K562 (cell line): ENCODE measurements around the gene PHC3. TPM values are rescaled to one million over a fixed set of nuclear protein-coding genes. Genes with fewer than 3 reads are reported as not detected.
A peak's percentile ranks its signal among the peaks of the same experiment; 100 is the strongest.

Experiments
- ATF1 ChIP-seq, 2 experiments: fragments of 450-650 bp in 1 of 2; IDR thresholded peaks; 2 replicates each; pipeline ENCODE4 v1.6.1; 2016; ENCODE audit warnings: missing compliant biosample characterization in 1 of 2, missing genetic modification characterization in 1 of 2
- CBFB ChIP-seq: sonication (generic); formaldehyde crosslinking; IDR thresholded peaks from 2 replicates; pipeline ENCODE4 v1.4.0; 2020; ENCODE audit warnings: mild to moderate bottlenecking, missing genetic modification reagents
- FOXP1 ChIP-seq: sonication (generic); formaldehyde crosslinking; IDR thresholded peaks from 2 replicates; pipeline ENCODE4 v1.8.0; 2022; ENCODE audit warnings: mild to moderate bottlenecking, missing genetic modification reagents
- HDAC1 ChIP-seq, 2 experiments: fragments of 450-650 bp; IDR thresholded peaks; 2 replicates each; pipeline ENCODE4 v1.6.1; 2016 to 2017; ENCODE audit warnings: inconsistent platforms in 1 of 2, mild to moderate bottlenecking in 1 of 2, moderate library complexity in 1 of 2
- HNRNPLL ChIP-seq: fragments of 200-400 bp; formaldehyde crosslinking; IDR thresholded peaks from 2 replicates; pipeline ENCODE4 v1.6.1; 2017; ENCODE audit warnings: low read length, low read depth, mild to moderate bottlenecking; ENCODE audit not compliant: poor library complexity, severe bottlenecking
- MEIS2 ChIP-seq: fragments of 450-650 bp; IDR thresholded peaks from 2 replicates; pipeline ENCODE4 v1.6.1; 2014; ENCODE audit warnings: mild to moderate bottlenecking; ENCODE audit not compliant: partially characterized antibody
- MNT ChIP-seq, 2 experiments: fragments of 450-650 bp; conservative IDR thresholded peaks; 2 replicates each; pipeline ENCODE4 v1.6.1; 2017; ENCODE audit warnings: mild to moderate bottlenecking in 2 of 2, moderate library complexity in 2 of 2
- MYBL2 ChIP-seq, 2 experiments: fragments of 450-650 bp in 1 of 2; sonication (generic) in 1 of 2; formaldehyde crosslinking in 1 of 2; IDR thresholded peaks; 2 replicates each; pipeline versions ENCODE4 v1.6.1 to v1.8.1; 2017 to 2022; ENCODE audit warnings: borderline replicate concordance in 1 of 2, inconsistent platforms in 1 of 2, low read depth in 1 of 2, mild to moderate bottlenecking in 1 of 2, missing genetic modification reagents in 1 of 2, moderate library complexity in 1 of 2
- NBN ChIP-seq: fragments of 450-650 bp; IDR thresholded peaks from 2 replicates; pipeline ENCODE4 v1.6.1; 2016; ENCODE audit warnings: low read depth, mild to moderate bottlenecking
- NONO ChIP-seq, 2 experiments: fragments of 200-400 bp in 1 of 2; fragments of 450-650 bp in 1 of 2; formaldehyde crosslinking in 1 of 2; IDR thresholded peaks; 2 replicates each; pipeline ENCODE4 v1.6.1; 2017; ENCODE audit warnings: low read depth in 2 of 2, mild to moderate bottlenecking in 2 of 2, moderate library complexity in 2 of 2, low read length in 1 of 2
- NRF1 ChIP-seq, 2 experiments: fragments of 450-650 bp; IDR thresholded peaks in 1 of 2; conservative IDR thresholded peaks in 1 of 2; 2 replicates each; pipeline ENCODE4 v1.6.1; 2014; ENCODE audit warnings: mild to moderate bottlenecking in 2 of 2
- OTX1 ChIP-seq: fragments of 450-650 bp; formaldehyde crosslinking; IDR thresholded peaks from 2 replicates; pipeline ENCODE4 v1.4.0; 2022; ENCODE audit warnings: mild to moderate bottlenecking
- TEAD1 ChIP-seq, 2 experiments: fragments of 450-650 bp in 1 of 2; sonication (generic) in 1 of 2; formaldehyde crosslinking; IDR thresholded peaks; 2 replicates each; pipeline versions ENCODE4 v1.4.0 to v1.8.0; 2020 to 2022; ENCODE audit warnings: mild to moderate bottlenecking in 2 of 2, missing genetic modification reagents in 1 of 2
- ZHX1 ChIP-seq: fragments of 150-350 bp; conservative IDR thresholded peaks from 2 replicates; pipeline ENCODE4 v1.6.1; 2014; ENCODE audit warnings: low read length
- ZNF668 ChIP-seq: fragments of 250-450 bp; sonication (Bioruptor Pico); IDR thresholded peaks from 2 replicates; pipeline ENCODE4 v1.8.0; 2022; ENCODE audit warnings: mild to moderate bottlenecking, inconsistent platforms
- polyA plus RNA-seq, 8 experiments: library from polyadenylated mRNA; depleted of rRNA in 4 of 8; stranded (reverse) in 5 of 8; unstranded in 3 of 8; fragments of >200 nt; fragmentation: Nextera tagmentation in 2 of 8; fragmentation: Illumina TruSeq in 1 of 8; extraction: Ambion mirVana in 2 of 8; extraction: Trizol in 1 of 8; gene quantifications; 2 replicates each; pipeline versions ENCODE4 v1.2.1 to v1.2.3, GENCODE V29; 2011 to 2014; ENCODE audit warnings: inconsistent platforms in 1 of 8, missing spikeins in 1 of 8
- total RNA-seq, 7 experiments: library from RNA; depleted of rRNA in 6 of 7; stranded (reverse); fragments of >200 nt in 6 of 7; fragmentation: Illumina TruSeq in 2 of 7; extraction: Trizol in 2 of 7; gene quantifications; 2 replicates each; pipeline versions ENCODE4 v1.2.1 to v1.2.3, GENCODE V29; 2011 to 2021; ENCODE audit warnings: low replicate concordance in 1 of 7
- TF ChIP-seq, protein P1 (sequence below): fragments of 450-650 bp; IDR thresholded peaks from 2 replicates; pipeline ENCODE4 v1.6.1; 2016; ENCODE audit warnings: antibody characterized with exemption
- TF ChIP-seq, protein P2 (sequence below), 2 experiments: IDR thresholded peaks in 1 of 2; conservative IDR thresholded peaks in 1 of 2; 2 replicates each; pipeline ENCODE4 v1.6.1; 2016; ENCODE audit warnings: low read depth in 2 of 2, mild to moderate bottlenecking in 1 of 2, missing compliant biosample characterization in 1 of 2, missing genetic modification characterization in 1 of 2, moderate library complexity in 1 of 2

Gene PHC3
- total and polyA plus RNA-seq, 9 of the 15 experiments (the other 6 are each of a cell fraction or from before 2014, with no cell fraction given): 3.1 to 21.6 (median 10.5) TPM

GRCh38 chr3:170221924-170222646, 40.6 kb upstream of the PHC3 start, which contains the start of gene PRKCI (continued):
- TF ChIP-seq, protein P1, sequence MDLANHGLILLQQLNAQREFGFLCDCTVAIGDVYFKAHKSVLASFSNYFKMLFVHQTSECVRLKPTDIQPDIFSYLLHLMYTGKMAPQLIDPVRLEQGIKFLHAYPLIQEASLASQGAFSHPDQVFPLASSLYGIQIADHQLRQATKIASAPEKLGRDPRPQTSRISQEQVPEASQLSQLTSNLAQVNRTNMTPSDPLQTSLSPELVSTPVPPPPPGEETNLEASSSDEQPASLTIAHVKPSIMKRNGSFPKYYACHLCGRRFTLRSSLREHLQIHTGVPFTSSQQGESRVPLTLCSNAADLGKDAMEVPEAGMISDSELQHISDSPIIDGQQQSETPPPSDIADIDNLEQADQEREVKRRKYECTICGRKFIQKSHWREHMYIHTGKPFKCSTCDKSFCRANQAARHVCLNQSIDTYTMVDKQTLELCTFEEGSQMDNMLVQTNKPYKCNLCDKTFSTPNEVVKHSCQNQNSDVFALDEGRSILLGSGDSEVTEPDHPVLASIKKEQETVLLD: peak; percentile 11; the same call in 1 of the 2 replicates
- TF ChIP-seq NRF1 (conservative IDR thresholded peaks at IDR 0.05 in 1 of 2, IDR thresholded peaks at IDR 0.05 in 1 of 2) (peak; percentile 81 to 84), MNT (conservative IDR thresholded peaks at IDR 0.05) (peak; percentile 62 to 83), ATF1 (CRISPR knock-in tag; IDR thresholded peaks at IDR 0.05) (no peak), ATF1 (tag; IDR thresholded peaks at IDR 0.05) (peak; percentile 90), CBFB (CRISPR knock-in tag) (peak; percentile 99), MYBL2 (IDR thresholded peaks at IDR 0.05; ENCODE audit: low read depth) (no peak), MYBL2 (CRISPR knock-in tag; IDR thresholded peaks at IDR 0.05; ENCODE audit: borderline replicate concordance) (no peak), TEAD1 (CRISPR knock-in tag; IDR thresholded peaks at IDR 0.05) (peak; percentile 92 to 100), NBN (peak; percentile 67), FOXP1 (no peak), HDAC1 (IDR thresholded peaks at IDR 0.05) (no peak), HNRNPLL (peak; percentile 60), OTX1 (CRISPR knock-in tag) (peak; percentile 77; the same call in 1 of the 2 replicates), NONO (IDR thresholded peaks at IDR 0.05; ENCODE audit: low read depth in 2 of 2, low read length in 1 of 2) (peak; percentile 53 to 100; a peak in 3 of 4 replicates), ZNF668 (CRISPR knock-in tag) (no peak), ZHX1 (peak; percentile 75; the same call in 1 of the 2 replicates), MEIS2 (peak; percentile 19)
- TF ChIP-seq, protein P2, sequence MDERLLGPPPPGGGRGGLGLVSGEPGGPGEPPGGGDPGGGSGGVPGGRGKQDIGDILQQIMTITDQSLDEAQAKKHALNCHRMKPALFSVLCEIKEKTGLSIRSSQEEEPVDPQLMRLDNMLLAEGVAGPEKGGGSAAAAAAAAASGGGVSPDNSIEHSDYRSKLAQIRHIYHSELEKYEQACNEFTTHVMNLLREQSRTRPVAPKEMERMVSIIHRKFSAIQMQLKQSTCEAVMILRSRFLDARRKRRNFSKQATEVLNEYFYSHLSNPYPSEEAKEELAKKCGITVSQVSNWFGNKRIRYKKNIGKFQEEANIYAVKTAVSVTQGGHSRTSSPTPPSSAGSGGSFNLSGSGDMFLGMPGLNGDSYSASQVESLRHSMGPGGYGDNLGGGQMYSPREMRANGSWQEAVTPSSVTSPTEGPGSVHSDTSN (CRISPR knock-in tag; IDR thresholded peaks at IDR 0.05; ENCODE audit: low read depth): no peak
- TF ChIP-seq, protein P2 (tag; conservative IDR thresholded peaks at IDR 0.05; ENCODE audit: low read depth): 0 out of 2 replicates have a peak, but pooled peaks have one; percentile 30
